Lower leg skin (tissue), 3 donors: ENCODE results near the gene RAPGEF5.

Experiments
- CTCF ChIP-seq, 3 donors: fragments of 450-650 bp; IDR thresholded peaks; one replicate each; pipeline ENCODE4 v1.5.1; 2016; ENCODE audit warnings: antibody characterized with exemption in 3 of 3, mild to moderate bottlenecking in 3 of 3, moderate library complexity in 2 of 3
- POLR2A ChIP-seq, 2 donors: fragments of 450-650 bp; IDR thresholded peaks; one replicate each; pipeline ENCODE4 v1.6.1; 2016 to 2017; ENCODE audit warnings: antibody characterized with exemption in 2 of 2, mild to moderate bottlenecking in 1 of 2, moderate library complexity in 1 of 2

GRCh38 chr7:22168129-22168634 lies 188.8 kb downstream of the RAPGEF5 start:
- TF ChIP-seq CTCF (IDR thresholded peaks at IDR 0.05) (no peak), POLR2A (IDR thresholded peaks at IDR 0.05) (no peak)
